ENCODE data around the gene ANOS1. TPM values are rescaled to one million over a fixed set of nuclear protein-coding genes. Genes with fewer than 3 reads are reported as not detected.

Gene ANOS1
- total RNA-seq, 1 donor from 2014 or later: 1.7 TPM

DNA sequence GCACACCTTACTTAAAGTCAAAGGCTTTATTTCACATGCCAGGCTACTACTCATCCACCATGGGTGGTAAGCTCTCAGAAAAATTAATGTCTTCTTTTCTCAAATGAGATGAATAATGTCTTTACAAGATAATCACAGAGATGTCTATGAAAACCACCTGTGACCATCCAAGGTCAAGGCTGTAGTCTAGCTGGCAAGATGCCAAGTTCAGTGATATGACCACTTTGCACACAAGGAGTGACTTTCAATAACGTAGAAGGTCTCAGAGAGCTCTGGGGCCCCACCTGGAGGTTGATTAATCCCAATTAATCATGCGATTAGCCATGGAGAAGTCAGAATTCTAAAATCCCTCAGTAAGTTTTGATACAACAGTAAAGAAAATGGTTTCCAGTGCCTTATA, 20.5 kb downstream of the ANOS1 start:
- TF ChIP-seq, protein P1, sequence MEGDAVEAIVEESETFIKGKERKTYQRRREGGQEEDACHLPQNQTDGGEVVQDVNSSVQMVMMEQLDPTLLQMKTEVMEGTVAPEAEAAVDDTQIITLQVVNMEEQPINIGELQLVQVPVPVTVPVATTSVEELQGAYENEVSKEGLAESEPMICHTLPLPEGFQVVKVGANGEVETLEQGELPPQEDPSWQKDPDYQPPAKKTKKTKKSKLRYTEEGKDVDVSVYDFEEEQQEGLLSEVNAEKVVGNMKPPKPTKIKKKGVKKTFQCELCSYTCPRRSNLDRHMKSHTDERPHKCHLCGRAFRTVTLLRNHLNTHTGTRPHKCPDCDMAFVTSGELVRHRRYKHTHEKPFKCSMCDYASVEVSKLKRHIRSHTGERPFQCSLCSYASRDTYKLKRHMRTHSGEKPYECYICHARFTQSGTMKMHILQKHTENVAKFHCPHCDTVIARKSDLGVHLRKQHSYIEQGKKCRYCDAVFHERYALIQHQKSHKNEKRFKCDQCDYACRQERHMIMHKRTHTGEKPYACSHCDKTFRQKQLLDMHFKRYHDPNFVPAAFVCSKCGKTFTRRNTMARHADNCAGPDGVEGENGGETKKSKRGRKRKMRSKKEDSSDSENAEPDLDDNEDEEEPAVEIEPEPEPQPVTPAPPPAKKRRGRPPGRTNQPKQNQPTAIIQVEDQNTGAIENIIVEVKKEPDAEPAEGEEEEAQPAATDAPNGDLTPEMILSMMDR (IDR thresholded peaks at IDR 0.05): no peak
- Histone ChIP-seq H3K9me3 (no peaks in the 10 kb centered on the region), H3K27me3 (no peaks in the 10 kb centered on the region), H3K4me3 (no peak overlapping the region), H3K36me3 (no peaks in the 10 kb centered on the region), H3K27ac (no peak overlapping the region), H3K4me1 (no peaks in the 10 kb centered on the region)
- no peak for DNase-seq (ENCODE audit: low spot score in 2 of 2)
- intact Hi-C loops (cut with DNase I): no loop called here

DNA sequence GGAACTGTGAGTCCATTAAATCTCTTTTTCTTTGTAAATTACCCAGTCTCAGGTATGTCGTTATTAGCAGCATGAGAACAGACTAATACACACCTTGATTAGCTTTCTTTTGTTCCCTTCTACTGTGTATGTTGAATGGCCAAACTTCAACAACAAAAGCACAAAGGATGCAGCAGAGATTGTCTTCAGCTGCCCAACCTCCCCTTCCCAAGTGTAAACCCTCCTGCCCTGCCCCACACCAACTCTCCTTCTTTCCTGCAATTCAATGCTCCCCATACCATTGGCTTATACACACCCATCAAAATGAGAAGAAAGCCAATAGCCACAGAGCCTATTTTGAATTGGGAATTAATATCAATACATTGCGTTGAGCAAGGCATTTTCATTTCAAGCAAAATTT, 27.8 kb downstream of the ANOS1 start:
- DNase-seq (ENCODE audit: low spot score in 2 of 2): no peak
- Histone ChIP-seq H3K9me3 (no peaks in the 10 kb centered on the region), H3K4me1 (no peaks in the 10 kb centered on the region), H3K4me3 (no peak overlapping the region), H3K27ac (no peak overlapping the region), H3K36me3 (no peaks in the 10 kb centered on the region), H3K27me3 (no peaks in the 10 kb centered on the region)
- TF ChIP-seq, protein P1 (IDR thresholded peaks at IDR 0.05): no peak
- intact Hi-C loops (cut with DNase I): no loop called here

DNA sequence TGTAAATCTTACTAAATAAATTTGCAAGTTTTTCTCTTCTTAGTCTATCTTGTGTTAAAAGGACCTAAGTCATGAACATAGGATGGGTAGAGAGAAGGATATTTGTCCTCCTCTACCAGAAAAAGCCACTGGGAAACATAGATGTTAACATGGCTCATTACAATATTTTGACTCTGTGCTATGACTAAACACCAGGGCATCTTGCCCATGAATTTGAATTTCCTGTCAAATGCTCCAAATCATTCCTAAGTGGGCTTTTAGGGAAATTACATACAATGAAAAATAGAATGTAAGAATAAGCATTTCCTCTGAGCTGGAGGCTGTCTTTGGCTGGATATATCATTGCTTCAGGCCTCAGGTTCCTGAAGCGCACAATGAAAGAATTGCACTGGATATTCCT, 39.1 kb downstream of the ANOS1 start:
- intact Hi-C loops (cut with DNase I): no loop called here
- no peak overlapping the region for H3K4me3 ChIP-seq
- no peaks in the 10 kb centered on the region for H3K9me3 ChIP-seq
- H3K27ac ChIP-seq: no peak overlapping the region
- no peak for DNase-seq (ENCODE audit: low spot score in 2 of 2)
- TF ChIP-seq, protein P1 (IDR thresholded peaks at IDR 0.05): no peak
- H3K4me1 ChIP-seq: no peaks in the 10 kb centered on the region
- no peaks in the 10 kb centered on the region for H3K36me3 ChIP-seq
- H3K27me3 ChIP-seq: no peaks in the 10 kb centered on the region

GRCh38 chrX:8689473-8689872, 42.5 kb downstream of the ANOS1 start:
- intact Hi-C loops (cut with DNase I): no loop called here
- Histone ChIP-seq H3K27me3 (no peaks in the 10 kb centered on the region), H3K9me3 (no peaks in the 10 kb centered on the region), H3K4me1 (no peaks in the 10 kb centered on the region), H3K36me3 (no peaks in the 10 kb centered on the region), H3K4me3 (no peak overlapping the region), H3K27ac (no peak overlapping the region)
- no peak for DNase-seq (ENCODE audit: low spot score in 2 of 2)
- TF ChIP-seq, protein P1 (IDR thresholded peaks at IDR 0.05): no peak

GRCh38 chrX:8688776-8689175, 43.2 kb downstream of the ANOS1 start:
- intact Hi-C loops (cut with DNase I): no loop called here
- Histone ChIP-seq H3K4me3 (no peak overlapping the region), H3K36me3 (no peaks in the 10 kb centered on the region), H3K9me3 (no peaks in the 10 kb centered on the region), H3K27me3 (no peaks in the 10 kb centered on the region), H3K4me1 (no peaks in the 10 kb centered on the region), H3K27ac (no peak overlapping the region)
- TF ChIP-seq, protein P1 (IDR thresholded peaks at IDR 0.05): no peak
- DNase-seq (ENCODE audit: low spot score in 2 of 2): no peak

All from ascending aorta (tissue), 2 donors.